Islet of Langerhans (tissue), 1 donor: Measurements from ENCODE around the gene RNASEH2A.

ENCODE experiments used
- FAIRE-seq: peaks from one replicate; lab custom pipeline; 2011; peaks lifted over from hg19 to GRCh38; lab: Jason Lieb, UNC

Gene RNASEH2A

DNA sequence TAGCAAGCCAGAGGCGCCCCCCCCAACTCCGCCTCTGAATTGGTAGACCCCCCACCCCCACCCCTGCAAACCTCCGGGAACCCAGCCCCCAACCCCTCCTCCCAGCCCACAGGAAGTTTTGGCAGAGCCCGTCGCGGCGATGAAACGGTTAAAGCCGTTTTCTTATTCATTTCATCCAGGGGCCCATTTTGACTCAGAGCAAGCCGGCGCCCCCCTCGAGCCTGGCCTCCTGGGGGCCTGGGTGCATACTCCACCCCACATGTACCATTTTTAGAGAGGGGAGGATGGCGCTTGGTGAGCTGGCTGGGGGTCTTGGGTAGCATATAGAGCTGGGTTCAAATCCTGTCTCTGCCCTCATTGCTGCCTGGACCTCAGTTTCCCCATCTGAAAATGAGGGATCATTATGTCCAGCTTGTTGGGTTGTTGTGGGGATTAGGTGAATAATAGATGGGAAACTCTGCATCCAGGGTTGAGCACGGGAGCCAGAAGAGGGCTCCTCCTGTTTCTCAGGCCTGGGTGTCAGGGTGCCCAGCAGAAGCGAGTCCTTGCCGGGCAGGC, 23.0 kb upstream of the RNASEH2A start:
- no peak for FAIRE-seq

DNA sequence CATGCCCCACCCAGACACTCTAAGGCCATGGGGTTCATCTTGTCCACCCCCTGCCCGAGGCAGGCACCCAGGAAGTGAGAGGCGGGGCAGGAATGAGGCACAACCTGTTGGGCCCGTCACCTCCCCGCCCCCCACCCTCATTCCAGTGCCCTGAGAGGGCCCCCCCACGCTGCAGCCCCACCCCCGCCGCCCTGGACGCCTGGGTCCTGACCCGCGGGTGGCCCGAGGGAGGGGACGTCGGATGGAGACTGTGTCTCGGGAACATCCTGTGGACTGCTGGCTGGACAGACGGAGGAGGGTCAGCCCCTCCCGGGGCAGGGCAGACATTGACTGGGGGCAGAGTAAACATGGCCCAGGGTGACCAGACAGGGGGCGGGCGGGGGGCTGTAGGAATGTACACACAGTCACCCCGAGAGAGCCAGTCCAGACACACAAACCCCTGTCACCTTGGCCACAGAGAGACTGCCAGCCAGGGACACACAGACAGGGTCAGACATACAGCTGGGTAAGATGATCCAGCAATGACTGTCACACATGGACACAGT, 22.5 kb upstream of the RNASEH2A start:
- FAIRE-seq = no peak

DNA sequence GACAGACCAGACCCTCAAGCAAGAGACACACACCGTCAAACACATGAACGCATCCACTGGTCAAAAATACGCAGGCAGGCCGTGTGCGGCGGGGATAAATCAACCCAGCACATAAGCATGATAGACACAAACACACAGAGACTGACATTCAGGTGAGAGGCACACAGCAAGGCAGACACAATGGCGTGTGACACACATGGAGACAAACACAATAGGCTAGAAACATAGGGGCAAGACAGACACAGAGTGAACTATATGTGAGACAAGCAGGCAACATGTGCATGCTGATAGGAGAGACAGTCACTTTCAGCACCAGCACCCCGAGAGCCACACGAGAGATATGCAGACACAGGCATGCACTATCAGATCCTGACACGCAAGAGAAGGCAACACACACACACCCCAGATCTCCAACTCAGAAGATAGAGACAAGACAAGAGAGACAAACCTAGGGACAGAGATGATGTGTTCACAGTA, 22.0 kb upstream of the RNASEH2A start:
- FAIRE-seq = no peak

DNA sequence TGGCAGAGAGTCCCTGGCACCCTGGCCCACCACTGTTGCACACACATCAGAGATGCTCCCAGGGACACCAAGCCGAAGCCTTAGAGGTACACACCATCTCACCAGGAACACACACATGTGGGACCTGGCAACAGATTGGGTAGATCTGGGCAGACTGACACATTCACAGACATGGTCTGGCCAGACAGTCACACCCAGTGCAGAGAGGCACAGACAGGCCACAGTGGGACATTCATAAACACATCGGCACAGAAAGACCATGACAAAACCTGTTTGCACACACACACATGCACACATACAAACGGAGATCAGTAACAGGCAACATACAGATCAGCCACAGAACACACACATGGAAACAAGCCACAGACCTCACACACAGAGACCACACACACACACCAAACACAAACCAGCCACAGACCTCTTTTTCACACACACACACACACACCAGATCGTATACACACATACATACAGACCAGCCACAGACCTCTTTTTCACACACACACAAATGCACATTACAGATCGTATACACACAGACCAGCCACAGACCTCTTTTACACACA, 21.4 kb upstream of the RNASEH2A start:
- no peak for FAIRE-seq

DNA sequence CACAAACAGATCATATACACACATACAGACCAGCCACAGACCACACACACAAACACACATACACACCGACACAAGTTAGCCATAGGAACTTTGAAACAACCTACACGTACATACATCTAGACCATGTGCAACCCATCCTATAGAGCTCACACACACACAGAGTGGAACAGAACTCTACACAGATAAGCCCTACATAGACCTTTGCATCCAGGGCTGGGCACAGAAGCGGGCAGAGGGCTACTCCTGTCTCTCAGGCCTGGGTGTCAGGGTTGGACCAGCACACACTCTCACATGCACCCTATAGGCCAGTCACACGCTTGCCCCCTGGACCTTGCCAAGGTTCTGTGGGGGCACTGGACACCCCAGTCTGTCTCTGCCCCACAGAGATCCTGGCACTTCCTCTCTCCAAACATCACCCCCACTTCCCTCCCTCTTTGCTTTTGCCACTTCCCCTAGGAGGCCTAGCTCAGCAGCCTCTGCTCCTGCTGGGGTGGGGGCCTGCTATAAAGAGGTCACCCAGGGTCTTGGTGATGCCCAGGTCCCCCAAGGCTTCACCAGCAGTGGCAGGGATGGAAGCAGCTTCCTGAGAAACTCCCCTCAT, 20.9 kb upstream of the RNASEH2A start:
- no peak for FAIRE-seq

DNA sequence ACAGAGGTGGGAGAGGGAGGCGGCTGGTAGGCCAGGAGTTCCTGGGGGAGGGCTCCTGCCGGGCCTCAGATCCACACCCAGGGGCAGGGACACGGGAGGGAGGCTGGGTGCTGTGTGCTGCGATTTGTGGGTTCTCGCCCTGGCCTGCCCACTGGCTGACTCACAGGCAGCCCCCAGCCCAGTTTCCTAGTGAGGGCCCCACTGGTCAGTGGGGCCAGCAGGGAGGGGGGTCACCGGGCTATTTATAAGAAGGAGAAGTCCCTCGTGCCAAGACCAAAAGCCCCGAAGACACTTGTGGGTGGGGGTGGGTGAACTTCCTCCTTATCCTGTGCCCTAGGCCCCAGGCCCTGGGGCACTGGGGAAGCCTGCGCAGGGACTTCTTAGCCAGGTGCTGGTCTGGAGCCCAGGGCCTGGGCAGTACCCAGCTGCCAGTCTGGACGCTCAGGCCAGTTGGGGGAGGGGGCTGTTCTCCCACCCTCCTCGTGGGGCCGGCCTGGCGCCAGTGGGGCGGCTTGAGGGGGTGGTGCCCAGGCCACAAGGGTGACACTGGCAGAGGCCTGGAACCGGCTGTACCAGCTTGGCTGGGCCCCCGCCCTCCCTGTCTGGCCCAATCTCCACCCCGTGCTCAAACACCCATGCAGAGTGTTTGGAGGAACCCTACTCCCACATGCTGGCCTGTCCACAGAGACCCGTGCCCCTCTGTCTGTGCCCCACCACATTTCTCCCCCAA, 20.1 kb upstream of the RNASEH2A start:
- no peak for FAIRE-seq

DNA sequence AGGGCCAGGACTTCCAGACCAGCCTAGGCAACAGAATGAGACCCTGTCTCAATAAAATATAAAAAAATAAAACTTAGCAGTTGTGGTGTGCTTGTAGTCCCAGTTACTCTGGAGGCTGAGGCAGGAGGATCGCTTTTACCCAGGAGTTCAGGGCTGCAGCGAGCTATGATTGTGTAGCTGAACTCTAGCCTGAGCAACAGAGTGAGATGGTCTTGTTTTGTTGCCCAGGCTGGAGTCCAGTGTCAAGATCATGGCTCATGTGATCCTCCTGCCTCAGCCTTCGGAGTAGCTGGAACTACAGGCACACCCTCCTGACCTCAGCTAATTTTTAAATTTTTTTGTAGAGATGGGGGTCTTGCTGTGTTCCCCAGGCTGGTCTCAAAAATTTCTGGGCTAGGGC, 19.4 kb upstream of the RNASEH2A start:
- FAIRE-seq = no peak

DNA sequence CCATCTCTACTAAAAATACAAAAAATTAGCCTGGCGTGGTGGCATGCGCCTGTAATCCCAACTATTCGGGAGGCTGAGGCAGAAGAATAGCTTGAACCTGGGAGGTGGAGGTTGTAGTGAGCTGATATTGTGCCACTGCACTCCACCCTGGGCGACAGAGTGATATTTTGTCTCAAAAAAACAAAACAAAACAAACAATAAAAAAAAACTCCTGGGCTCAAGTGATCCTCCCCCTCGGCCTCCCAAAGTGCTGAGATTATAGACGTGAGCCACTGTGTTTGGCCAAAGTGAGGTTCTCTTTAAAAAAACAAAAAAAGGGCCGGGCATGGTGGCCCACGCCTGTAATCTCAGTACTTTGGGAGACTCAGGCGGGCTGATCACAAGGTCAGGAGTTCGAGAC, 18.9 kb upstream of the RNASEH2A start:
- no peak for FAIRE-seq

DNA sequence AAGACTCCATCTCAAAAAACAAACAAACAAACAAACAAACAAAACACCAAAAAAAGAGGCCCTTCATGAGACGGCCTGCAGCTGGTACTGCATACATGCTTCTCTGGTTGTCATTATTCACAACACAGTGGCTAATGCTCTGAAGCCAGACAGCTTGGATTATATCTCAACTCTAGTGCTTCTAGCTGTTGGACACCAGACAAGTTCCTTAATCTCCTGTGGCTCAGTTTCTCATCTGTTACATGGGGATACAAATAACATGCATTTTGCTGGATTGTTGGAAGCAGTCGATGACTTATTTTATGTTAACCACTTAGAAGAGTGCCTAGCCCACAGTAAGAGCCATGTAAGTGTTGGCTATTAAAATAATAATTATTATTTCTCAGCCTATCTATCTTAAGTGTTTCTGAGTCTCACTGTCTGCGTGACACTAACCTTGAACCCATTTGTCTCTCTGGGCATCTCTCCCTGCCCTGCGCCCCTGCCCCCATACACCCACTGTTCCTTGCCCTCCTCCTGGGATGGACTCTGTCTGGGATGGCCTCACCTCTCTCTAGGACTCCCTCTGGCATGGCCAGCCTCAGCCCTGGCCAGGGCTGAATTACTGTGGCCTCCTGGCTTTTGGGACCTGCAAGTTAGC, 18.2 kb upstream of the RNASEH2A start:
- no peak for FAIRE-seq

DNA sequence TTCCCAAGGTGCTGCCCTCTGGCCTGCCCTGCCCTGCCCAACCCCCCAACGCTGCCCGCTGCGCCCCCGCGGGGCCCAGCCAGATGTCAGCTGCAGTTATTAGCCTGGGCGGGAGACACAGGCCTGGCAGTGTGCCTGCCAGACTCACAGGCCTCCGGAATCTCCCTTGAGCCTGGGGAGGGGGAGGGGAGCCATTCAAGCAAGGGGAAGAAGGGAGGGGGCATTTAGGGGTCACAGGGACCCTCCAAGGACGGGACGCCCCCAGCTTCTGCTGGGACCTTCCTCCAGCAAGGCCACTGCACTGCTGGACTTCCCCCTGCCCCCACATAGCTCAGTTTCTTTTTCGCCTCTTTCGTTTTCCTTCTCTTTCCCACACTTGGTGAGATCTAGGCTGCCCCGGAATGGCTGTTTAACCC, 17.7 kb upstream of the RNASEH2A start:
- FAIRE-seq = no peak

DNA sequence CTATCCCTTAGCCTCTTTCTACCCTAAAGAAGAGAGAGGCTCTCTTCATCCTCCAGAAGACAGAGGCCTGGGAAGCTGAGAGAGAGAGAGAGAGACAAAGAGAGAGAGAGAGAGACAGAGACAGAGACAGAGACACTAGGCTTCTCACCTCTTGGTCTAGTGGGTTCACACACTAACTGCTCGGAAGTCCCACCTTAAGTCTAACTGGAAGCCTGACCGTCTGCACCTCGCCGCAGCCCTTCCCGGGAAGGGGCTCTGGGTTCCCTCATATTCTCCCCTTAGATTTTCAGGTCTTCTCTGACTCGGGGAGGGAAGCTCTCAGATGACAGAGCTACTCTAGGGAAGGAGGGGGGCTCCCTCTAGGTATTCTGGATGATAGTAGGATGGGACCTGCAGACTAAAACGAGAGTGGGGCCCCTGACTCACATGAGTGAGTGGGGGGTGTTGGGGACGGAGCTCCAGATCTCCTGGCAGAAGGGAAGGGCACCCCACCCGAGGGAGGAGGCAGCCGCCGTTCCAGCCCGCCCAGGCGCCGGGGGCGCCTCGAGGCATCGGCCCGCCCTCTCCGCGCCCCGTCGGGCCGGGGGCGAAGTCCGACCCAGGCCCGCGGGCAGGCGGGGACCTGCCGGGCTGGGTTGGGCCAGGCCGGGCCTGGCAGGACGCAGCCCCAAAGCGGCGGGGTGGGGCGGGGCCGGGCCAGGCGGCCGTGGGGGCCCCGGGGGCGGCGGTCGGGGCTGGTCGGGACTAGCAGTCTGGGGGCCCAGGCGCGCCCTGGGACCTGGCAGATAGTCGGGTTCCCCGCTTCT, 17.1 kb upstream of the RNASEH2A start:
- FAIRE-seq = no peak

DNA sequence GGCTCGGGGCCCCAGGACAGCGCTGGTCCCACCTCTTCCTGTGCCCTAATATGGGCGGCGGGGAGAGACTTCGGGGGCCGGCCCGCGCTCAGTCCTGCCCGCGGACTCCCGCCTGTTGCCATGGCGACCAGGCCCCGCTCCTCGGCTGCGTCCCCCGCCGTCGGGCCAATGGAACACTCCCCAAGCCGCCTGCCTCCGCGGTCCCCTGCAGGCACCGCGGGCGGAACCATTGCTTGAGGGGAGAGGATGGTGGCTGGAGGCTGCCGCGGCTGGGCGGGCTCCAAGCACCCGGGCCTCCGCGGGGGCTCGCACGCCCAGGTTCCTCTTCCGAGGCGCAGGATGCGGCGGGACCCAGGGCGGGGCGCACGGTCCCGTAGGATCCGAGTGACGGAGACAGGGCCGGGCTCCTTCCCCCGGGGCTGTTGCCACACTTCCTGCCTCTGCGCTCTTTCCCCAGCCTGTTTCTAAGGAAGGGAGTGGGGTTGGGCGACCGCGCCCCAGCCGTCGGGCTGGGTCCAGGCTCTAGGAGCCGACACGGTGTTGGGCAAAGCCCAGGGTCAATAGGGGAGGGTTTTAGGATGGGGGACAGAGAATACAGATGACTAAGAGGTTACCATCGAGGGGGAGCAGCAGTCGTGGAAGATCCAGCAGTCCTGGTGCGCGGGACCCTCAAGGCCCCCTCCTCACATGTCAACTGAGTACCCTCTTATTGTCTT, 16.3 kb upstream of the RNASEH2A start:
- FAIRE-seq = no peak

DNA sequence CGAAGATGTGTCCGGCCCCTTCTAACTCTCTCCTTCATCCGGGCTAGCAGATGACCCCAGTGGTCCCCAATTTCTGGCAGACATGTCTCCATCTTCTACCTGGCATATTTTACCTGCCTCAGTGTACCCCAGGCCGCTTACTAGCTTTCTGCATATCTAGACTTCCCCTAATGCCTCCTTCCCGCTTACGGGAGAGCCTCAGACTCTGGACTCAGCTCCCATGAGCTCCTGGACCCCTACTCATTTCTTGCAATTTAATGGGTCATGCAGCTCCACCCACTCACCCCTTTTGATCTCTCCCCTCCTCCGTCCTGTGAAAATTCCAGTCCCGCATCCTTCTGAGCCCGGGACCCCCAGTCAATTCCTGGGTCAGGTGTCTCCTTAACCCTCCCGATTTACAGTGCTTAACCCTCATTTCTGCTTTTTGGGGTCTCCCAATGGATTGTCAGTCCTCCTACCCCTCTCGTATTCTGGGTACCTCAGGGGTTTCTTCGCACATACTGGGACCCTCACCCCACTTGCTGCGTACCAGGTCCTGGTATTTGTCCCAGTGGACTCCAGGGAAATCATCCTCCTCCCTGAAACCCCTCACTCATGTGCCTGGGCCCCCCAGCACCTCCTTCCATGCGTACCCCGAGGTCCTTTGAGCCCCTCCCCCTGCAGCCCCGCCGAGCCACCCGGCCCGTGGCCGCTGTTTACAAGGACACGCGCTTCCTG, 15.6 kb upstream of the RNASEH2A start:
- FAIRE-seq = no peak

DNA sequence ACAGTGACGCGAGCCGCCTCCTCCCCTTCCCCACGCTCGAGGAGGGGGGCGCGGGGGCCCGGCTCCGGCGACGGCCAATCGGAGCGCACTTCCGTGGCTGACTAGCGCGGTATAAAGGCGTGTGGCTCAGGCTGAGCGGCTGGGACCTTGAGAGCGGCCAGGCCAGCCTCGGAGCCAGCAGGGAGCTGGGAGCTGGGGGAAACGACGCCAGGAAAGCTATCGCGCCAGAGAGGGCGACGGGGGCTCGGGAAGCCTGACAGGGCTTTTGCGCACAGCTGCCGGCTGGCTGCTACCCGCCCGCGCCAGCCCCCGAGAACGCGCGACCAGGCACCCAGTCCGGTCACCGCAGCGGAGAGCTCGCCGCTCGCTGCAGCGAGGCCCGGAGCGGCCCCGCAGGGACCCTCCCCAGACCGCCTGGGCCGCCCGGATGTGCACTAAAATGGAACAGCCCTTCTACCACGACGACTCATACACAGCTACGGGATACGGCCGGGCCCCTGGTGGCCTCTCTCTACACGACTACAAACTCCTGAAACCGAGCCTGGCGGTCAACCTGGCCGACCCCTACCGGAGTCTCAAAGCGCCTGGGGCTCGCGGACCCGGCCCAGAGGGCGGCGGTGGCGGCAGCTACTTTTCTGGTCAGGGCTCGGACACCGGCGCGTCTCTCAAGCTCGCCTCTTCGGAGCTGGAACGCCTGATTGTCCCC, 14.9 kb upstream of the RNASEH2A start, which contains the start of gene JUNB:
TSS of gene JUNB (plus strand) at position 142 of the 706 bp plus-strand sequence. CDS start at position 428, 286 bp downstream.
- no peak for FAIRE-seq

DNA sequence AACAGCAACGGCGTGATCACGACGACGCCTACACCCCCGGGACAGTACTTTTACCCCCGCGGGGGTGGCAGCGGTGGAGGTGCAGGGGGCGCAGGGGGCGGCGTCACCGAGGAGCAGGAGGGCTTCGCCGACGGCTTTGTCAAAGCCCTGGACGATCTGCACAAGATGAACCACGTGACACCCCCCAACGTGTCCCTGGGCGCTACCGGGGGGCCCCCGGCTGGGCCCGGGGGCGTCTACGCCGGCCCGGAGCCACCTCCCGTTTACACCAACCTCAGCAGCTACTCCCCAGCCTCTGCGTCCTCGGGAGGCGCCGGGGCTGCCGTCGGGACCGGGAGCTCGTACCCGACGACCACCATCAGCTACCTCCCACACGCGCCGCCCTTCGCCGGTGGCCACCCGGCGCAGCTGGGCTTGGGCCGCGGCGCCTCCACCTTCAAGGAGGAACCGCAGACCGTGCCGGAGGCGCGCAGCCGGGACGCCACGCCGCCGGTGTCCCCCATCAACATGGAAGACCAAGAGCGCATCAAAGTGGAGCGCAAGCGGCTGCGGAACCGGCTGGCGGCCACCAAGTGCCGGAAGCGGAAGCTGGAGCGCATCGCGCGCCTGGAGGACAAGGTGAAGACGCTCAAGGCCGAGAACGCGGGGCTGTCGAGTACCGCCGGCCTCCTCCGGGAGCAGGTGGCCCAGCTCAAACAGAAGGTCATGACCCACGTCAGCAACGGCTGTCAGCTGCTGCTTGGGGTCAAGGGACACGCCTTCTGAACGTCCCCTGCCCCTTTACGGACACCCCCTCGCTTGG, 14.1 kb upstream of the RNASEH2A start:
- FAIRE-seq = no peak

DNA sequence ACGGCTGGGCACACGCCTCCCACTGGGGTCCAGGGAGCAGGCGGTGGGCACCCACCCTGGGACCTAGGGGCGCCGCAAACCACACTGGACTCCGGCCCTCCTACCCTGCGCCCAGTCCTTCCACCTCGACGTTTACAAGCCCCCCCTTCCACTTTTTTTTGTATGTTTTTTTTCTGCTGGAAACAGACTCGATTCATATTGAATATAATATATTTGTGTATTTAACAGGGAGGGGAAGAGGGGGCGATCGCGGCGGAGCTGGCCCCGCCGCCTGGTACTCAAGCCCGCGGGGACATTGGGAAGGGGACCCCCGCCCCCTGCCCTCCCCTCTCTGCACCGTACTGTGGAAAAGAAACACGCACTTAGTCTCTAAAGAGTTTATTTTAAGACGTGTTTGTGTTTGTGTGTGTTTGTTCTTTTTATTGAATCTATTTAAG, 13.5 kb upstream of the RNASEH2A start:
- FAIRE-seq = no peak

DNA sequence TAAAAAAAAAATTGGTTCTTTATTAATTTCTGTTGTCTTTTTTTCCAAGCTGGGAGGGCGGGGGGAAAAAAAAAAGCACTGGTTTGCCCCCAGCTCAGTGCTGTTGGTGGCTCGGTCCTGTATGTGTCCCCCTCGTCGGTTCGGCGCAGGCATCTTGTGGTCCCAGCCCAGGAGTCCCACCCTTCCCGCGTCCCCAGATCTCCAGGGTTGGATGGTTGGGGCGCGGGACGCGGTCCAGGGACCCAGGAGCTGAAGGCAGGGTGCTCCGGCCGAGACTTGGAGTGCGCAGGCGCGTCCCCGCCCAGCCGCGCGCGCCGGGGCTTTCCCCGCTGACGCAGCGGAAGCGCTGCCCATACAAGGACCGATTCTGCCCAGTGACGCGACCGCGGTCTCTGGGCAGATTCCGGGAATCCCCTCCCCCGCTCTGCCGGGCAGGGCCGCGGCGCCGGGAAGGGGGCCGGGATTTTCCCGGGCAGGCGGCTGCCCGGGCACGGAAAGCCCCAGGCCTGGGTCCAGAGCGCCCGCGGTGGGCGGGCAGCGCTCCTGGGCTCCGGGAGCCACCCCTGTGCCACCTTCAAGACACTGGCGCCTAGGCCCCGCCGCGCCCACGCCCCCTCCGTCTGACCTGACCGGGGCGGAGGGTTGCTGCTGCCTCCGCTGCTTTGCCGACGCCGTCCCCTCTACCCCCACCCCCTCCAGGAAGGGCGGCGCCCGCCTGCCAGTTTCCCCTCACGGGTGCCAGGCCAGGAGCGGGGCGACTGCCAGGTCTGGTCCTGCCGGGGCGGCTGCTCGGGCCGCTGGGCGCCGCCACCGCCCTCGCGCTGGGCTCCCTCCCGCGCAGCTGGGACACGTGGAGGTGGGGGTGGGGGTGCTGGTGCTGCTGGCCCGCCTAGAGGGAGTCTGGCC, 12.8 kb upstream of the RNASEH2A start:
- FAIRE-seq = no peak
